Lower lobe of right lung (tissue), 2 donors: ENCODE measurements around the gene FBL. TPM values are rescaled to one million over a fixed set of nuclear protein-coding genes. Genes with fewer than 3 reads are reported as not detected.
A peak's percentile ranks its signal among the peaks of the same experiment; 100 is the strongest.

Experiments used
- ATAC-seq, 2 donors: fragments of 200-7000 bp; cut with Tn5 transposase; one replicate each; pipeline ENCODE4 v1.9.1; 2020 to 2022; ENCODE audit warnings: mild to moderate bottlenecking in 2 of 2, moderate library complexity in 2 of 2
- DNase-seq: peaks from one replicate; pipeline ENCODE4 v3.0.0-alpha.2; 2020
- H3K27ac ChIP-seq: fragments of 200-600 bp; one replicate; pipeline ENCODE4 v1.8.0; 2022
- H3K27me3 ChIP-seq: fragments of 200-600 bp; one replicate; pipeline ENCODE4 v1.8.0; 2022; ENCODE audit warnings: low read depth
- H3K36me3 ChIP-seq: fragments of 200-600 bp; one replicate; pipeline ENCODE4 v1.8.0; 2022; ENCODE audit warnings: mild to moderate bottlenecking
- H3K4me1 ChIP-seq: fragments of 200-600 bp; one replicate; pipeline ENCODE4 v1.8.0; 2022
- H3K4me3 ChIP-seq: fragments of 200-600 bp; one replicate; pipeline ENCODE4 v1.8.0; 2022; ENCODE audit warnings: mild to moderate bottlenecking
- H3K9me3 ChIP-seq: fragments of 200-600 bp; one replicate; pipeline ENCODE4 v1.8.0; 2022
- intact Hi-C: fragments of 100-400 bp; cut with DNase I; formaldehyde crosslinking; loops from one replicate; pipeline ENCODE4 v1.11.0; 2022
- total RNA-seq: library from RNA; stranded (reverse); fragmentation: NEBNext Ultra II Directional; extraction: Animal tissue kit (Norgen Biotek cat#: 25700); gene quantifications from one replicate; pipeline ENCODE4 v1.2.1, GENCODE V29; 2021
- TF ChIP-seq, protein P1 (sequence below): fragments of 200-600 bp; IDR thresholded peaks from one replicate; pipeline ENCODE4 v1.8.0; 2022; ENCODE audit warnings: antibody characterized with exemption, mild to moderate bottlenecking
- donor health status: DM: no; HTN: yes; CAD: no; lungs with severe emphysema.

FBL gene
- total RNA-seq, 1 donor from 2014 or later = 117 TPM

DNA sequence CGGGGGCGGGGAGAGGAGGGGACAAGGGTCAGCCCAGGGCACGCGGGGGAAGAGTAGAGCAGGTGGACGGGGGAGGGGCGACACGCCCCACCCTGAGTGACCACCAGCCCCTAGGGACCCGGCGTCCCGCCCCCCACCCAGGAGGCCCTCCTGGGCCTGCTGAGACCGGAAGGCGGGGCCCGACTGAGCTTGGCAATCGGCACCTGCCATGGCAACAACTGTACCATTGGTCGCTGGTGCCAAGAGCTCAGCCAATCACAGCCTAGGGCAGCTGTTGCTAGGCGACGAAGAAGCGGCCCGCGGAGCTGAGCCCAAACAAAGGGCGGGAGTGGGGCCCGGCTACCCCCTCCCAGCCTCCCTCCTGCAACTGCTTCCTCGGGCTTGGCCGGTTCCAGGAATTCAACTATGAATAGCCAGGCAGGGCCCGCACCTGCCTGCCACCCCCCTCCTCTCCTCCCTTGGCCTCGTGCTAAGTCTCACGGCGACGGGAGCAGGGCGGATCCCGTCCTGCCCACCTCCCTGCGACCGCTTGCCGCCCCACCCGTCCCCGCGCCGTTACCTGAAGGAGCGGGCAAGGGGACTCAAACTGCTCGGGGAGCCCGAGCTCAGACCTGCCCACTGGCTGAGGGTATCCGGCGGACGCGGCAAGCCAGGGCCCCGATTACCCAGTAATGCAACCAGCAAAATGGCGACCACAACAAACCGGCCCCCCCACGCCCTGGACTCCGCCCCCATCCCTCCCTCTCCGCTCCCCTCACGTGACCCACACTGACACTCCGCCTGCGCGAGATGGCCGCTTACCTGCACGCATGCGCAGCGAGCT is 12.5 kb downstream of the FBL start, which contains the start of gene DYRK1B:
TSS of gene DYRK1B (minus strand) at position 699 of the 823 bp plus-strand sequence. CDS start 2,295 bp downstream, outside the sequence.
- Histone ChIP-seq H3K9me3 (no peaks in the 10 kb centered on the region), H3K27ac (peak within 1 kb of the TSS; percentile 86), H3K27me3 (no peaks in the 10 kb centered on the region), H3K4me1 (peaks cover 14% of the 10 kb centered on the region), H3K4me3 (peak within 1 kb of the TSS; percentile 96), H3K36me3 (peaks cover 74% of the 10 kb centered on the region)
- intact Hi-C loops = no loop called here
- peak; percentile 97 to 98 for ATAC-seq
- DNase-seq = peak; percentile 98
- TF ChIP-seq, protein P1, sequence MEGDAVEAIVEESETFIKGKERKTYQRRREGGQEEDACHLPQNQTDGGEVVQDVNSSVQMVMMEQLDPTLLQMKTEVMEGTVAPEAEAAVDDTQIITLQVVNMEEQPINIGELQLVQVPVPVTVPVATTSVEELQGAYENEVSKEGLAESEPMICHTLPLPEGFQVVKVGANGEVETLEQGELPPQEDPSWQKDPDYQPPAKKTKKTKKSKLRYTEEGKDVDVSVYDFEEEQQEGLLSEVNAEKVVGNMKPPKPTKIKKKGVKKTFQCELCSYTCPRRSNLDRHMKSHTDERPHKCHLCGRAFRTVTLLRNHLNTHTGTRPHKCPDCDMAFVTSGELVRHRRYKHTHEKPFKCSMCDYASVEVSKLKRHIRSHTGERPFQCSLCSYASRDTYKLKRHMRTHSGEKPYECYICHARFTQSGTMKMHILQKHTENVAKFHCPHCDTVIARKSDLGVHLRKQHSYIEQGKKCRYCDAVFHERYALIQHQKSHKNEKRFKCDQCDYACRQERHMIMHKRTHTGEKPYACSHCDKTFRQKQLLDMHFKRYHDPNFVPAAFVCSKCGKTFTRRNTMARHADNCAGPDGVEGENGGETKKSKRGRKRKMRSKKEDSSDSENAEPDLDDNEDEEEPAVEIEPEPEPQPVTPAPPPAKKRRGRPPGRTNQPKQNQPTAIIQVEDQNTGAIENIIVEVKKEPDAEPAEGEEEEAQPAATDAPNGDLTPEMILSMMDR = no peak

DNA sequence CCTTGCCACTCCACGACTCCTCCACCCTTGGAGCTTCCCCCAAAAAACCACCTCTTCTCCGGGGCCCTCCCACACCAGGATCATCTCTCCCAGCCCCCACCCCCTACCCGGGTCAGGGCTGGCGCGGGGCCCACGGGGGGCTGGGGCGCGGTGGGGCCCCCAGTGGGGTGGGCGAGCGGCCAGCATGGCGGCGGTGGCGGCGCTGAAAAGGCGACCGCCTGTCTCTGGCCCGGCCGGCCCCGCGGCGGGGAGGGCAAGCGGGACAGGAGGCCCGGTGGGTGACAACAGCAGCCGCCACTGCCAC is 13.1 kb downstream of the FBL start:
- H3K9me3 ChIP-seq = no peaks in the 10 kb centered on the region
- H3K27me3 ChIP-seq = no peaks in the 10 kb centered on the region
- no peak for ATAC-seq
- peak overlapping the region; percentile 86 for H3K27ac ChIP-seq
- H3K4me1 ChIP-seq = peaks cover 14% of the 10 kb centered on the region
- TF ChIP-seq, protein P1 = no peak
- DNase-seq = no peak
- intact Hi-C loops = no loop called here
- peaks cover 74% of the 10 kb centered on the region for H3K36me3 ChIP-seq
- peak overlapping the region; percentile 96 for H3K4me3 ChIP-seq

DNA sequence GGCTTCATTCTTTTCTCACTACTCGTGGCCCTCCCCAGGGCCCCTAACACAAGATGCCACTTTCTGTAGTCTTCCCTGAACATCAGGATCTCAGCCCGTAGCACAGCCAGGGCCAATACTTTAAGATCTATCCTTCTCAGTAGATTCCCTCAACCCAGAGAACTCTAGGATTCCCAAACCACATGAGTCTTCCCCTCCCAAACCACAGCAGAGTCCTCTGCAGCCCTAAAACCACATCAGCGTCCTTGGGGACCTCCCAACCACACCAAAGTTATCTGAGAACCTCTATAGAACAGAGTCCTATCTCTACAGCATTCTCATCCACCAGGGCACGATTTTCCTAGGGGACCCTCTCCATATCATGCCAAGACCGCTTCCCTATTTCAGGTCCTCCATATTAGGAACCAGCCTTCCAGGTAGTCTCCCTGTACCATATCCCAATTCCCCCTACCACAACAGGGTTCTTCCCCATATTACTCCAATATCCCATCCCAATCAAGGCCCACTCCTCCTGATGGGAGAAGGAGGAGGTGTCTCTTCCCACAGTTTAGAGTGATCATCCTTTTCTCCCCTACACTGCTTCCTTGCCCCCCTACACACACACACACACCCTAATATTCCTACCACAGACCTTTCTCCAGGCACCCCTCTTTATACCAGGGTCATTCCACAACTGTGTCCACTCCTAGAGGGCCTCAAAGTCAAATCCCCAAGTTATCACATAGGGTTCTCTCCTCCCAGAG is 13.7 kb downstream of the FBL start:
- DNase-seq (no peak), ATAC-seq (no peak)
- Histone ChIP-seq H3K4me3 (peak overlapping the region; percentile 96), H3K36me3 (peaks cover 74% of the 10 kb centered on the region), H3K4me1 (peaks cover 14% of the 10 kb centered on the region), H3K27ac (peak overlapping the region; percentile 86), H3K9me3 (no peaks in the 10 kb centered on the region), H3K27me3 (no peaks in the 10 kb centered on the region)
- intact Hi-C loops = no loop called here
- TF ChIP-seq, protein P1 = no peak

DNA sequence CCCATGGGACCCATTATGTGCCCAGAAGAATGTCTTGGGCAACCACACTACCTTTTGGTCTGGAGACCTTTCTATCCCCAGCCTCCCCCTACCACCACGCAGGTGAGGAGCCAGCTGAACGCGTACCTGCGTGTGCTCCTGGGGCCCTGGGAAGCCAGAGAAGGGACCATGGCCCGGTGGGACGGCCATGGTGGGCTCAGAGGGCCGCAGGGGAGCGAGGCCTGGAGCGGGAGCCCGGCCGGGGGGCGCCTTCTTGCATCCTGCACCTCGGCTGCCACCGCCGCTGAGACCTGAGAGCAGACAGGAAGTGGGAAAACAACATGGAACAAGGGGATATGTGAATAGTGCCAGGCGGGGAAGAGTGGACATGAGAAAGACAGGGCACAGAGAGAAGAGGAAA is 14.5 kb downstream of the FBL start:
- no peak for DNase-seq
- ATAC-seq = no peak
- Histone ChIP-seq H3K27ac (no peak overlapping the region), H3K4me1 (peaks cover 14% of the 10 kb centered on the region), H3K9me3 (no peaks in the 10 kb centered on the region), H3K27me3 (no peaks in the 10 kb centered on the region), H3K4me3 (no peak overlapping the region), H3K36me3 (peaks cover 74% of the 10 kb centered on the region)
- TF ChIP-seq, protein P1 = no peak
- intact Hi-C loops = no loop called here

DNA sequence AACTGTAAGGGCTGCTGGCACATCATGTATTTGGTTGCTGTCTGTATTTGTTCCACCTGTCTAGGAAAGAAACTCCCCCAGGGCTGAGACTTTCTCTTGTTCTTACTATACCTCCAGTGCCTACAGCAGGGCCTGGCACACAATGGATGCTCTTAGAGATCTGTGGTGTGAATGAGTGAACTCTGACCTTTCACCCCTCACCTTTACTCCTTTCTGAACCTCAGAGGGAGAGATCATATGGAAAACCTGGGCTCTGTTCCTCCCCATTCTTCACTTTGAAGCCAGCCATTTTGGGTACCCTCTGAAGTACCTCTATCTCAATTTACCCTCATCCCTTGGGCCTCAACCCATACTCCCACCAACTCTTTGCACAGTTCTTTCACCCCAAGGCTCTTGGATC is 15.3 kb downstream of the FBL start:
- H3K27me3 ChIP-seq = no peaks in the 10 kb centered on the region
- no peak for DNase-seq
- intact Hi-C loops = no loop called here
- TF ChIP-seq, protein P1 = no peak
- H3K4me1 ChIP-seq = peaks cover 14% of the 10 kb centered on the region
- peaks cover 74% of the 10 kb centered on the region for H3K36me3 ChIP-seq
- no peak overlapping the region for H3K4me3 ChIP-seq
- no peaks in the 10 kb centered on the region for H3K9me3 ChIP-seq
- no peak for ATAC-seq
- no peak overlapping the region for H3K27ac ChIP-seq
